Measurements from ENCODE around the gene DDX42. TPM values are rescaled to one million over a fixed set of nuclear protein-coding genes. Genes with fewer than 3 reads are reported as not detected.

The DDX42 gene
- total and polyA plus RNA-seq, 10 donors: 45.0 to 136 (median 116) TPM

Other genes starting within 250 kb of the DDX42 start
- gene DCAF7, start 223.7 kb upstream of the DDX42 start, total RNA-seq: 10 to 100 TPM; 52.1 to 87.5 (median 73.7) TPM
- 10 to 100 TPM; 15.9 to 21.6 (median 18.4) TPM for gene DCAF7, start 223.7 kb upstream of the DDX42 start, polyA plus RNA-seq
- gene TACO1, start 173.3 kb upstream of the DDX42 start, total RNA-seq: 10 to 100 TPM; 10.6 to 16.8 (median 14.9) TPM
- gene TACO1, start 173.3 kb upstream of the DDX42 start, polyA plus RNA-seq: 10 to 100 TPM; 14.6 to 19.1 (median 16.9) TPM
- 100 to 1,000 TPM in 2 of 7 donors, 10 to 100 TPM in 5; 69.9 to 125 (median 94.9) TPM for gene MAP3K3, start 151.8 kb upstream of the DDX42 start, total RNA-seq
- gene MAP3K3, start 151.8 kb upstream of the DDX42 start, polyA plus RNA-seq: 10 to 100 TPM; 12.2 to 34.1 (median 17.3) TPM
- gene LIMD2, start 74.0 kb upstream of the DDX42 start, total RNA-seq: 100 to 1,000 TPM; 211 to 381 (median 249) TPM
- 100 to 1,000 TPM; 414 to 554 (median 480) TPM for gene LIMD2, start 74.0 kb upstream of the DDX42 start, polyA plus RNA-seq
- gene STRADA, start 32.4 kb upstream of the DDX42 start, total RNA-seq: 10 to 100 TPM; 43.9 to 72.0 (median 60.7) TPM
- 10 to 100 TPM; 20.5 to 31.3 (median 26.6) TPM for gene STRADA, start 32.4 kb upstream of the DDX42 start, polyA plus RNA-seq
- gene CCDC47, start 573 bp upstream of the DDX42 start, total RNA-seq: 10 to 100 TPM; 50.7 to 74.0 (median 63.6) TPM
- gene CCDC47, start 573 bp upstream of the DDX42 start, polyA plus RNA-seq: 10 to 100 TPM in 2 of 3 donors, 1 to 10 TPM in 1; 8.9 to 15.7 (median 13.1) TPM
- 100 to 1,000 TPM in 2 of 7 donors, 10 to 100 TPM in 5; 74.5 to 102 (median 97.2) TPM for gene PSMC5, start 53.3 kb downstream of the DDX42 start, total RNA-seq
- gene PSMC5, start 53.3 kb downstream of the DDX42 start, polyA plus RNA-seq: 100 to 1,000 TPM; 135 to 175 (median 147) TPM
- gene FTSJ3, start 53.5 kb downstream of the DDX42 start, total RNA-seq: 10 to 100 TPM; 26.1 to 45.7 (median 37.7) TPM
- 10 to 100 TPM; 13.5 to 22.9 (median 16.3) TPM for gene FTSJ3, start 53.5 kb downstream of the DDX42 start, polyA plus RNA-seq
- 100 to 1,000 TPM in 3 of 7 donors, 10 to 100 TPM in 4; 76.5 to 154 (median 95.7) TPM for gene SMARCD2, start 68.5 kb downstream of the DDX42 start, total RNA-seq
- 10 to 100 TPM; 47.3 to 84.8 (median 57.9) TPM for gene SMARCD2, start 68.5 kb downstream of the DDX42 start, polyA plus RNA-seq
- not detected for gene CSH2, start 99.5 kb downstream of the DDX42 start, total RNA-seq
- gene CSH2, start 99.5 kb downstream of the DDX42 start, polyA plus RNA-seq: not detected
- gene GH2, start 107.8 kb downstream of the DDX42 start, total RNA-seq: not detected
- not detected for gene GH2, start 107.8 kb downstream of the DDX42 start, polyA plus RNA-seq
- not detected for gene CSH1, start 122.4 kb downstream of the DDX42 start, total RNA-seq
- gene CSH1, start 122.4 kb downstream of the DDX42 start, polyA plus RNA-seq: not detected
- not detected for gene CSHL1, start 137.1 kb downstream of the DDX42 start, total RNA-seq
- under 1 TPM in 1 of 3 donors, not detected in 2; 0.06 TPM for gene CSHL1, start 137.1 kb downstream of the DDX42 start, polyA plus RNA-seq
- gene GH1, start 144.7 kb downstream of the DDX42 start, total RNA-seq: 1 to 10 TPM in 2 of 7 donors, under 1 TPM in 3, not detected in 2; 0.47 to 1.4 (median 0.79) TPM
- gene GH1, start 144.7 kb downstream of the DDX42 start, polyA plus RNA-seq: 1 to 10 TPM in 1 of 3 donors, under 1 TPM in 2; 0.29 to 1.5 (median 0.65) TPM
- gene CD79B, start 158.2 kb downstream of the DDX42 start, total RNA-seq: 100 to 1,000 TPM; 149 to 226 (median 192) TPM
- 100 to 1,000 TPM; 386 to 659 (median 624) TPM for gene CD79B, start 158.2 kb downstream of the DDX42 start, polyA plus RNA-seq
- gene SCN4A, start 198.7 kb downstream of the DDX42 start, total RNA-seq: 1 to 10 TPM in 5 of 7 donors, under 1 TPM in 2; 0.54 to 4.0 (median 1.3) TPM
- gene SCN4A, start 198.7 kb downstream of the DDX42 start, polyA plus RNA-seq: under 1 TPM; 0.14 to 0.70 (median 0.26) TPM
- gene PRR29, start 224.2 kb downstream of the DDX42 start, total RNA-seq: 1 to 10 TPM; 1.6 to 9.1 (median 3.5) TPM
- gene PRR29, start 224.2 kb downstream of the DDX42 start, polyA plus RNA-seq: 1 to 10 TPM in 1 of 3 donors, under 1 TPM in 2; 0.65 to 3.6 (median 0.73) TPM
- gene ICAM2, start 246.5 kb downstream of the DDX42 start, total RNA-seq: 100 to 1,000 TPM; 136 to 412 (median 275) TPM
- gene ICAM2, start 246.5 kb downstream of the DDX42 start, polyA plus RNA-seq: 100 to 1,000 TPM in 1 of 3 donors, 10 to 100 TPM in 2; 79.2 to 108 (median 86.7) TPM

Data from spleen (tissue), 10 donors.